Cardiac muscle cell (in vitro differentiated cells and primary cell): ENCODE results near the gene KRT77. TPM values are rescaled to one million over a fixed set of nuclear protein-coding genes. Genes with fewer than 3 reads are reported as not detected.

ENCODE experiments used
- DNase-seq, 2 donors: peaks; one replicate each; pipeline versions ENCODE4 v3.0.0 to v3.0.0-alpha.2; 2010 to 2017; ENCODE audit warnings: low read depth in 1 of 2, low spot score in 1 of 2
- H3K27ac ChIP-seq: fragments of 200-600 bp; sonication (generic); 2 replicates; pipeline ENCODE4 v1.5.1; 2016
- H3K27me3 ChIP-seq: fragments of 200-600 bp; sonication (generic); 2 replicates; pipeline ENCODE4 v1.6.0; 2016; ENCODE audit warnings: control low read depth
- H3K36me3 ChIP-seq: fragments of 200-600 bp; sonication (generic); 2 replicates; pipeline ENCODE4 v1.5.1; 2016; ENCODE audit warnings: control low read depth
- H3K4me1 ChIP-seq: fragments of 200-600 bp; sonication (generic); 2 replicates; pipeline ENCODE4 v1.8.1; 2017; ENCODE audit warnings: low read depth, mild to moderate bottlenecking, mixed run types
- H3K4me3 ChIP-seq: fragments of 200-600 bp; sonication (generic); 2 replicates; pipeline ENCODE4 v1.5.1; 2016; ENCODE audit warnings: mild to moderate bottlenecking
- H3K9me3 ChIP-seq: fragments of 200-600 bp; sonication (generic); 2 replicates; pipeline ENCODE4 v1.5.1; 2017; ENCODE audit warnings: low read depth, mild to moderate bottlenecking, control low read depth
- CTCF ChIP-seq: IDR thresholded peaks from 2 replicates; pipeline ENCODE4 v1.5.1; 2012; ENCODE audit warnings: low read depth, mild to moderate bottlenecking, low read length
- polyA plus RNA-seq: library from polyadenylated mRNA; unstranded; fragments of >200 nt; fragmentation: Nextera tagmentation; extraction: Ambion mirVana; gene quantifications from 2 replicates; pipeline ENCODE4 v1.2.1, GENCODE V29; 2016
- total RNA-seq: library from RNA; depleted of rRNA; stranded (reverse); fragments of >200 nt; gene quantifications from 2 replicates; pipeline ENCODE4 v1.2.3, GENCODE V29; 2016

The KRT77 gene
- total and polyA plus RNA-seq, 2 experiments from 2014 or later = not detected

- peak in 1 of 2 donors; percentile 45 for DNase-seq
Observed at GRCh38 chr12:52740584-52740983, 37.3 kb upstream of the KRT77 start.

GRCh38 chr12:52739963-52740362 lies 36.6 kb upstream of the KRT77 start:
- no peak for TF ChIP-seq CTCF

More at GRCh38 chr12:52740584-52740983, 37.3 kb upstream of the KRT77 start:
- Histone ChIP-seq H3K4me1 (no peaks in the 10 kb centered on the region), H3K27me3 (peaks cover 8% of the 10 kb centered on the region), H3K4me3 (no peak overlapping the region), H3K27ac (no peak overlapping the region), H3K36me3 (no peaks in the 10 kb centered on the region), H3K9me3 (no peaks in the 10 kb centered on the region)
- no peak for TF ChIP-seq CTCF

GRCh38 chr12:52735816-52736632 lies 32.7 kb upstream of the KRT77 start:
- Histone ChIP-seq H3K36me3 (no peaks in the 10 kb centered on the region), H3K4me3 (no peak overlapping the region), H3K4me1 (no peaks in the 10 kb centered on the region), H3K27me3 (peaks cover 7% of the 10 kb centered on the region), H3K9me3 (no peaks in the 10 kb centered on the region), H3K27ac (no peak overlapping the region)
- no peak for TF ChIP-seq CTCF
- no peak for DNase-seq

More at GRCh38 chr12:52739963-52740362, 36.6 kb upstream of the KRT77 start:
- DNase-seq = no peak
- Histone ChIP-seq H3K4me3 (no peak overlapping the region), H3K27ac (no peak overlapping the region), H3K27me3 (peaks cover 6% of the 10 kb centered on the region), H3K4me1 (no peaks in the 10 kb centered on the region), H3K9me3 (no peaks in the 10 kb centered on the region), H3K36me3 (no peaks in the 10 kb centered on the region)

- Histone ChIP-seq H3K27me3 (peaks cover 10% of the 10 kb centered on the region), H3K9me3 (no peaks in the 10 kb centered on the region), H3K36me3 (no peaks in the 10 kb centered on the region), H3K27ac (no peak overlapping the region), H3K4me3 (no peak overlapping the region), H3K4me1 (no peaks in the 10 kb centered on the region)
- no peak for TF ChIP-seq CTCF
- no peak for DNase-seq
Observed at GRCh38 chr12:52735106-52735505, 31.8 kb upstream of the KRT77 start.

GRCh38 chr12:52730793-52731192 lies 27.5 kb upstream of the KRT77 start:
- Histone ChIP-seq H3K9me3 (no peaks in the 10 kb centered on the region), H3K27me3 (peaks cover 38% of the 10 kb centered on the region), H3K4me3 (no peak overlapping the region), H3K27ac (no peak overlapping the region), H3K4me1 (no peaks in the 10 kb centered on the region), H3K36me3 (no peaks in the 10 kb centered on the region)
- DNase-seq = no peak
- TF ChIP-seq CTCF = no peak
